Right hindlimb (tissue), 1 donor: ENCODE data around the gene RRBP1.
A peak's percentile ranks its signal among the peaks of the same experiment; 100 is the strongest.

ENCODE experiments used
- DNase-seq: peaks from one replicate; pipeline ENCODE4 v3.0.0-alpha.2; 2018

Gene RRBP1

GRCh38 chr20:17682103-17682888, at the start of gene RRBP1:
Gene RRBP1 (minus strand): TSS chr20:17682242. CDS start chr20:17660507, 21,735 bp downstream.
- peak; percentile 100 for DNase-seq

DNA sequence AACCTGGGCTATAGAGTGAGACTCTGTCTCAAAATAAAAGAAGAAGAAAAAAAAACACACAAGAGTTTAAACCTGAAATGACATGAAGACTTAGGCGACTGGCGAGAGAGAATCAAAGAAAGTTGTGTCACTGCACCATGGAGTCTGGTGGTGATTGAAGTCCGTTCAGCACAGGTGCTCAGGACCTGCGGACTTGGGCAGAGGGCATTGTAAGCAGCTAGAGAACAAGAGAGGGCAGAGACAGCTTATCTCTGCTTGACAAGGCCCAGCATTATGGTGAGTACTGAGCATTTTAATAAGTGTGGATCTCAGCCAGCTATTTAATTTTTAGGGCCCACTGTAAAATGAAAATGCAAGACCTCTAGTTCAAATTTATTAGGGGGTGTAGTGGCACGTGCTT, 49.2 kb upstream of the RRBP1 start:
- no peak for DNase-seq

GRCh38 chr20:17730071-17730470, 48.0 kb upstream of the RRBP1 start:
- no peak for DNase-seq

DNA sequence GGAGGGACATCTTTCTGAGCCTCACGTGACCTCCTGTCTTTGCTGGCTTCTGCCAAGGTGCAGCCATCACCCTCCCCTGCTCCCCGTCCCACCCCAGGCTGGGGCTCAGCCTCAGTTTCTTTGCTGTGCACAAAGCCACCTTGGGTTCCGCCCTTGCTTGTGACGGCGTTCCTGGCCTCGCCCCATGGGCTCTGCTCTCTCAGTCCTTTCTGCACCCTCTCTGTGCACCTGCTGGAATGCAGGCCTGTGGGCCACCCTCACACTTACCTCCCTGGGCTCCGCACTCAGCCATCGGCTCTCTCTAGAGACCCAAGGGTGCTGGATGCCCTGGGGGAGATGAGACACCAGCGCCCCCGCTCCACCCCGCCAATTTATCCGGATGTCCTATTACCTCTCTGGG, 46.0 kb upstream of the RRBP1 start:
- DNase-seq = no peak

- DNase-seq = no peak
These were observed 45.3 kb upstream of the RRBP1 start for GRCh38 chr20:17727351-17727750.

- no peak for DNase-seq
These were observed 44.9 kb upstream of the RRBP1 start for GRCh38 chr20:17726902-17727301.

- no peak for DNase-seq
These were observed 43.2 kb upstream of the RRBP1 start for GRCh38 chr20:17725094-17725835.

DNA sequence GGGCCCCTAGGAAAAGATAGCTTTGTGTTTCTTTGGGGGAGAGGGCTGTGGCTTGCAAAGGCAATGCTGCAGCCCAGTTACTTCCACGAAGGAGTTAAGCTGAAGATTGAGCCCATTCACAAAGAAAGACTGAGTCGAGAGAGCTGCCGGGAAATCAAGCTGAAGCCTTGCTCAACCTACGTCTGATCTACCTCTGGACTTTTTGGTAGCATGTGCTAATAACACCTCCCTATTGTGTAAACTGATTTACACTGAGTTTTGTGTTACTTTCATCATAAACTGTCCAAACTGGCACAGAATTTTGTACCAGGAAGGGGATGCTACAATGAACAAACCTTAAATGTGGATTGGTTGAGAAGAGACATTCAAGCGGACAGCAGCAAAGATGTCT, 41.3 kb upstream of the RRBP1 start:
- DNase-seq = no peak

DNA sequence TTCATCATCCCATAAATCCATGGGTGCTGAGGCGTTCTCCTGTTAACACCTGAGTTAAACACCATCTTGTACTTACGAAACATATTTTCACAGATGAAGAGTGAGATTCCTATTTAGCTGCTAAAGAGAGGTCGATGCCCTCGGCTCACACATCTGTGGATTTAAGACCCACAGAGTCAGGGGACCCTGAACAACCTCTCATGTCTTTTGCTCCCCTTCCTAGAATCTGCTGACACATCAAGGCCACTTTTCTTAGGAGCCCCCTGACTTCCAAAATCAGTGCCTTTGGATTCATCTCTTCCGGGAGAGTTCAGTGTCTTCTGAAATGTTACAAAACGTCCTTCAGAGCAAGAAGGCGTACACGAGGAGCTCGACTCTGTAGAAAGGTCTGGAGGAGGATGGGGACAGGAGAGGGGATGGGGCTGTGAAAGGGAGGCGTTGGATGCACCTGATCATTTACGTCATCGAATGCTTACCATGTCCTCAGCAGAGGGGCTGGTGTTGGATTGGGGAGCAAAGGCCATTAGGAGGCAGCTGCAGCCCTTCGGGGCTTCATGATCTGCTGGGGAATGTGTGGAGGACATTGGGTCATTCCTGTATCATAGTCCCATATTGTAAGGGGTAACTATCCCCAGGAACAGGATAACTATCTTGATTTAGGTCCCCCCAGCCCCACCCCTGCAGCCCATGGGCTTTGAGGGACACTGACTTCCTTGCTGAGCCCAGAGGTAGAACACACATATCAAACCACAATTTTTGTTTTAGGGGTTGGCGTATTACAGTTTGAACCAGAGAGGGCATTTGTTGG, 40.7 kb upstream of the RRBP1 start:
- DNase-seq = no peak

DNA sequence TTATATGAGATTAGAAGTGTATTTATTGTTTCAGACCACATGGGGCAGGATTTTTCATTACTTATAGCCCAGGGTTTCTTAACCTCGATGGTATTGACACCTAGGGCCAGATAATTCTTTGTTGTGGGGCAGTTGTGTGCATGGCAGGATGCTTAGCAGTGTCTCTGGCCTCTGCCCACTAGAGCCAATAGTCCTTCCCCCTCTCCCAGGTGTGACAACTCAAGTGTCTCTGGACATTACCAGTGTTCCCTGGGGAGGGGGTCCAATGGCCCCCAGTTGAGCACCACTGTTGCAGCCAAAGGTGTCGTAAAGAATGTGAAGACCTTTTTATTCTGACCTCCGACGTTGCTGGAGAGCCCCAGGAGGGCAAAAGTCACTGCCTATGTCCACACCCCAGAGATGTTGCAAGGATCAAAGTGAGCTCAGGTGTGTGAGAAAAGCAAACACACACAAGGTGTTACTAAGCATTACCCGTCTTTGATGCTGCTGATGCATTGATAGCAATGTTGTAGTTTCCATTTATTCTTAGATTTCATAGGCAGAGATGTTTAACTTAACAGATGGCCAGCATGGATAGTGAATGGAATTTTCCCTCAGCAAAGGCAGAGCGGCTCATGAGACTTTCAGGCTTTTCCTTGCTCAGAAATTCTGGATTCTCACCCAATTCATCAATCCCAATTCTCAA, 39.9 kb upstream of the RRBP1 start:
- no peak for DNase-seq

DNA sequence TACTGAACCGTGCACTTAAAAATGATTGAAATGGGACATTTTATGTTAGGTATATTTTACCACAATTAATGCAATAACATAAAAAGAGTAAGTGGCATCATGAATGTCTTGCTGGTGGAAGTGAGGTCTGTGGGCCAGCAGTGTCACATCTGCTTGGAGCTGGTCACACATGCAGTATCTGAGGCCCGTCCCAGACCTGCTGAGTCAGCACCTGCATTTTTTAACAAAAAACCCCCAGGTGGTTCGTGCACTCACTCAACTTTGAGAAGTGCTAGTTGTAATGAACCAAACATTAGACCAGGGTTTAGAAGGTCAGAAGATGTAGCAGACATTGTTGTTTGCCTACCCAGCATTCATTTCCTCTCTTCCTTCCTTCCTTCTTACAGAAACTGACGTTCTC, 38.7 kb upstream of the RRBP1 start:
- DNase-seq = no peak

DNA sequence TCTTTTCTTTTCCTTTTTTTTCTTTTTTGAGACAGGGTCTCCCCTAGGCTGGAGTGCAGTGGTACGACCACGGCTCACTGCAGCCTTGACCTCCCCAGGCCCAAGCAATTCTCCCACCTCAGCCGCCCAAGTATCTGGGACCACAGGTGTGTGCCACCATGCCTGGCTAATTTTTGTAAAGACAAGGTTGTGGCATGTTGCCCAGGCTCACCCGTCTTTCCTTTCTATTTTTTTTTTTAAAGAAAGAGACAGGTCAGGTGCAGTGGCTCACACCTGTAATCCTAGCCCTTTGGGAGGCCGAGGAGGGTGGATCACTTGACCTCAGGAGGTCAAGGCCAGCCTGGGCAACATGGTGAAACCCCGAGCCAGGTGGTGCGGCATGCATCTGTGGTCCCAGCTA, 34.3 kb upstream of the RRBP1 start:
- DNase-seq = no peak

GRCh38 chr20:17715075-17715474, 33.0 kb upstream of the RRBP1 start:
- DNase-seq = no peak

DNA sequence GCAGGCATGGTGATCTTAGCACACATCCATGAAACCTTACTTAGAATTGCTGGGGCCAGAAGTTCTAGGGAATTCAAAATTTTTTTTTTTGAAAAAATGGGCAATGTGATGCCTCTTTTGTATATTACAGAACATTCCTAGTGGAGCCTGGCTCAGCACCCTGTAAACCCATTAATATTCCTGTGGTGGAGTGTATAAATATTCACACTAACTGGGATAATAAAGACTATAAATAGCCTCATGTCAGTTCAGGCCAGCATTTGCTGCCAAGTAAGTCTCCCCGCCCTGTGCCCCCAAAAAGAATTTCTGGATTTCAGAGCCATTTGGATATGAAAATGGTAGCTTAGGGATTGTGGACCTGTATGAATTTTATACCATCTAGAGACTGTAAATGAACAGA, 32.6 kb upstream of the RRBP1 start:
- DNase-seq = no peak

DNA sequence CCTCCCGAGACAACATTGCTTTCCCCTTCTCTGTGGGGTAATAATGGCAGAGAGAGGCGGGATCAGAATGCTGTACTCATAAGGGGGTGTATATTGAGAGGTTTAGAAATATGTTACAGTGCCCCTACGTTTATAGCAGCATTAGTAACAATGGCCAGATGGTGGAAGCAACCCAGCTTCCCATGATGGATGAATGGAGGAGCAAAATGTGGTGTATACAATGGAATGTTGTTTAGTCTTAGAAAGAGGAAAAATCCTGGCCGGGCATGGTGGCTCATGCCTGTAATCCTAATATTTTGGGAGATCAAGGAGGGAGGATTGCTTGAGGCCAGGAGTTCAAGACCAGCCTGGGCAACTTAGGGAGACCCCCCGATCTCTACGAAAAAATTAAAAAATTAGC, 30.7 kb upstream of the RRBP1 start:
- DNase-seq = no peak

- DNase-seq = no peak
These were observed 30.2 kb upstream of the RRBP1 start for GRCh38 chr20:17712201-17712600.

DNA sequence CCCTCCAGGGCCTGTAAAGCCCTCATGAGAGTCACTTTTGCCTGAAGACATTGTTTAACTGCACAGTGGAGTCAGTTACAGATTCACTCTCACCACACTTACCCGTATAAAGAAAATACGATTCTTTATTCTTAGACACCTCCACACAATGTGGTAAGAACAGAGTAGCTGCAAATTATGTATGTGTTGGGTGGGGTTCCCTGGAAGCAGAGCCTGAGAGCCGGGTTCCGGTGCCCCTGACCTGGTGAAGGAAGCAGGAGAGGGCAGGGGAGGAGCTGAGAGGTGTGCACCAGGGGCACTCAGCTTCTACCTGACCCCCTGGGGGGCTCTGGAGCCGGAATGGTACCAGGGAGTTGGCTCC, 29.2 kb upstream of the RRBP1 start:
- no peak for DNase-seq

DNA sequence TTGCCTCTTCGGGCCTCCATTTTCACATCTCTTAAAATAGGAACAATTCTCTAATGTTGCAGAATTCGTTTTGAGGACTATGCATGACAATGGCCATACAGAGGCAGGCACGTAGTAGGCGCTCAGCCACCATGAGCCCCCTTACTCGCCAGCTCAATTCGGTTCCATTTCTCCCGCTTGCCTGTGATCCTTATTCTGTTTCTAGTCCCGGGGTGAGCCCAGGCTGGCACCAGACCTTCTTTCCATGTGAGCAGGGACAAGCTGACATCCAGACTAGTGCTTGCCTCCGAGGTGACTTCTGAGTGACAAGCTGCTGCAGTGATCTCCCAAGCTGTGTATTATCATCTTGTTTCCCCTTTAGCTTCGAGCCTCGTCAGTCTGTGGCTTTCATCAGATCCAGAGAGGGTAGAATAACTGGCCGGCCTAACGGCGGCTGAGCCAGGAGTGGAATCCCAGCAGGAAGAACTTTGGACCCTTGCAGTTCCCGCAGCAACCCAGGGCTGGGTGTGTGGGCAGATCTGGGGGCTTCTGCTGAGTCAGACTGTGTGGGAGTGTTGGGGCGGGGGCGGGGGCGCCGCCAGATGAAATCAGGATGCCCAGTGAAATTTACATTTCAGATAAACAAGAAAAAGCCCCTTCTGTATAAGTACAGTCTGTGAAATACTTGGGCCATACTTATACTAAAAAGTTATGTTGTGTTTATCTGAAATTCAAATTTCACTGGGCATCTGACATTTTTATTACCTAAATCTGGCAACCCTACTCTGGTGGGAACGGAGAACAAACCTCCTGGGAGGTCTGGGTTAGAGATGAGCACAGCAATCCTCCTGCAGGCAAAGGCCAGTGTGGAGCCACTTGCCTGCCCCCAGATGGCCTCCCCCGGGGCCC, 28.6 kb upstream of the RRBP1 start:
- peak; percentile 40 for DNase-seq

DNA sequence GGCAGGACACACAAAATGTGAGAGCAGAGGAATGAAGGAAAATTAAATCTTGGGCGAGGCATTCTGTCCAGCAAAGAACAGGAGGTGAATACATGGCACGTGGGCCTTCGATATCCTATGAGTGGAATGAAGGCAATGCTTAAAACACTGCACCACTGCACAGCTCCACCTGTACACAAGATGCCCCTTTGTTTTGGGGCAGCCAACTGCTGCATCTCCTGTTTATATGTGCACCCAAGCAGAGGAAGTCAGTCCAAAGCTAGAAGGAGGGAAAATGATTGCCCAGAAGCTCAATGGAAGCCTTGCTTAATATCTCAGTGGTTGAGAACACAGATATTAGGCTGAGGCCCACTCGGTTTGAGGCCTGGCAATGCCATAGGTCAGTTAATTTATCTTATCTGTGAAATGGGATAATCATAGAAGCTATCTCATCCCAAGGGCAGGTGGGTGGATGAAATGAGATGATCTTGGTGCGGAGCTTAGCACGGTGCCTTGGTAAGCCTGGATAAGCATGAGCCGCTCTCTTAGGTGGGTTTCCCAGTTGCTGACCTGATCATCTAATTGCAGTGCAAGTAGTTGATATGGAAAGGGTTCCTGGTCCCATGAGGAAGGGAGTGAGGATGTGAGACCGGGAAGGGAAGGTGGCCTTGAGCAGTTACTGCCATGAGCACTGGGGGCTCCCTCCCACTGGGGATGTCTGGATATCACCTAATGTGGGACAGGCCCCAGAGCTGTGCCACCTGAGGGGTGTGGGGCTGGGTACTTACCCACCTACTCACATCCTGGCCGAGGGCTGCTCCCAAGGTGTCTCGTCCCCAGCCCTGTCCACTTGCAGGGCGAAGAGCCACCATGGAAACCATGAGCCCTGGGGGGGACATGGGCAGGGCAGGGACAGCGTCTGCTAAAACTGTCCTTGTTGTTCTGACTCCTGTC, 27.6 kb upstream of the RRBP1 start:
- DNase-seq = no peak

GRCh38 chr20:17708675-17709360, 26.8 kb upstream of the RRBP1 start:
- no peak for DNase-seq
